GM18870 (cell line): ENCODE data around the gene OR10G8.
A peak's percentile ranks its signal among the peaks of the same experiment; 100 is the strongest.
"Not testable (repeated sequence)": the region's sequence is repeated elsewhere in the genome, so short reads cannot be mapped to it uniquely, and the experiment has no call there.

ENCODE experiments used
- ATAC-seq: cut with Tn5 transposase; IDR thresholded peaks from one replicate; pipeline ENCODE4 v1.9.1; 2021; ENCODE audit warnings: moderate library complexity; ENCODE audit not compliant: unreplicated experiment

Gene OR10G8

GRCh38 chr11:124026498-124026897, at the start of gene OR10G8:
OR10G8 (plus strand) TSS chr11:124026798; CDS start chr11:124029623, 2,825 bp downstream.
- no peak for ATAC-seq

GRCh38 chr11:123977731-123978347, 48.8 kb upstream of the OR10G8 start, which contains the start of gene OR10S1:
OR10S1 (minus strand) TSS chr11:123977781; CDS start chr11:123977664, 117 bp downstream.
- no peak for ATAC-seq

- no peak for ATAC-seq
These were observed 47.3 kb upstream of the OR10G8 start for GRCh38 chr11:123979311-123979710.

- no peak for ATAC-seq
These were observed 31.5 kb upstream of the OR10G8 start, which contains the start of gene OR10G6 for GRCh38 chr11:123995119-123995518. OR10G6 (minus strand) TSS chr11:123995161; CDS start chr11:123995161, 0 bp downstream.

- ATAC-seq, result no peak
These were observed 13.9 kb upstream of the OR10G8 start, which contains the start of gene OR10G4 for GRCh38 chr11:124012697-124013096. OR10G4 (plus strand) TSS chr11:124012997; CDS start chr11:124015575, 2,578 bp downstream.

GRCh38 chr11:124015837-124016236, 10.8 kb upstream of the OR10G8 start:
- not testable (repeated sequence) for ATAC-seq

- no peak for ATAC-seq
These were observed 10.1 kb downstream of the OR10G8 start for GRCh38 chr11:124036666-124037065.

- no peak for ATAC-seq
These were observed 13.0 kb downstream of the OR10G8 start for GRCh38 chr11:124039557-124039956.

- no peak for ATAC-seq
These were observed 14.7 kb downstream of the OR10G8 start, which contains the start of gene OR10G7 for GRCh38 chr11:124041254-124041653. OR10G7 (minus strand) TSS chr11:124041325; CDS start chr11:124039001, 2,324 bp downstream.

GRCh38 chr11:124043420-124043819, 16.8 kb downstream of the OR10G8 start:
- no peak for ATAC-seq

- ATAC-seq, result no peak
These were observed 24.1 kb downstream of the OR10G8 start for GRCh38 chr11:124050748-124051147.

- ATAC-seq, result no peak
These were observed 26.4 kb downstream of the OR10G8 start for GRCh38 chr11:124052966-124053365.

- no peak for ATAC-seq
These were observed 42.1 kb downstream of the OR10G8 start for GRCh38 chr11:124068601-124069110.

GRCh38 chr11:124069429-124070401, 43.1 kb downstream of the OR10G8 start:
- ATAC-seq, result peak; percentile 73

- peak; percentile 86 for ATAC-seq
These were observed 44.5 kb downstream of the OR10G8 start for GRCh38 chr11:124070915-124071622.

GRCh38 chr11:124071623-124071948, 45.0 kb downstream of the OR10G8 start:
- no peak for ATAC-seq

- no peak for ATAC-seq
These were observed 45.5 kb downstream of the OR10G8 start for GRCh38 chr11:124072147-124072546.

- ATAC-seq, result no peak
These were observed 48.0 kb downstream of the OR10G8 start for GRCh38 chr11:124074554-124074953.

GRCh38 chr11:124075492-124075840, 48.9 kb downstream of the OR10G8 start:
- no peak for ATAC-seq

- ATAC-seq, result peak; percentile 53
These were observed 49.4 kb downstream of the OR10G8 start for GRCh38 chr11:124075841-124076651.
